PFSK-1 (cell line): ENCODE data around the gene KLK11.

Experiments used
- FOXP2 ChIP-seq: optimal IDR thresholded peaks from 2 replicates; pipeline ENCODE3; 2011; ENCODE audit warnings: borderline replicate concordance, control low read depth, inconsistent platforms; ENCODE audit not compliant: insufficient read depth; ENCODE audit errors: extremely low read length, extremely low read depth
- POLR2AphosphoS5 ChIP-seq: IDR thresholded peaks from 2 replicates; pipeline ENCODE4 v1.6.1; 2012; ENCODE audit warnings: low read depth, mild to moderate bottlenecking, control low read depth, low read length, moderate library complexity
- SIN3A ChIP-seq: IDR thresholded peaks from 2 replicates; pipeline ENCODE4 v1.6.1; 2012; ENCODE audit warnings: mild to moderate bottlenecking, low read length, moderate library complexity, borderline replicate concordance; ENCODE audit not compliant: insufficient read depth
- TAF1 ChIP-seq: IDR thresholded peaks from 2 replicates; pipeline ENCODE4 v1.6.1; 2012; ENCODE audit warnings: low read length, control low read depth, borderline replicate concordance; ENCODE audit not compliant: insufficient read depth
- TF ChIP-seq, protein P1 (sequence below), 2 experiments: IDR thresholded peaks; 2 replicates each; pipeline versions ENCODE4 v1.6.1 to v1.8.0; 2011 to 2012; ENCODE audit warnings: low read depth in 2 of 2, low read length in 2 of 2, control low read depth in 1 of 2, inconsistent platforms in 1 of 2, mild to moderate bottlenecking in 1 of 2, moderate library complexity in 1 of 2; ENCODE audit not compliant: insufficient read depth in 1 of 2

- no peak for TF ChIP-seq TAF1
- TF ChIP-seq POLR2AphosphoS5: no peak
- TF ChIP-seq, protein P1, sequence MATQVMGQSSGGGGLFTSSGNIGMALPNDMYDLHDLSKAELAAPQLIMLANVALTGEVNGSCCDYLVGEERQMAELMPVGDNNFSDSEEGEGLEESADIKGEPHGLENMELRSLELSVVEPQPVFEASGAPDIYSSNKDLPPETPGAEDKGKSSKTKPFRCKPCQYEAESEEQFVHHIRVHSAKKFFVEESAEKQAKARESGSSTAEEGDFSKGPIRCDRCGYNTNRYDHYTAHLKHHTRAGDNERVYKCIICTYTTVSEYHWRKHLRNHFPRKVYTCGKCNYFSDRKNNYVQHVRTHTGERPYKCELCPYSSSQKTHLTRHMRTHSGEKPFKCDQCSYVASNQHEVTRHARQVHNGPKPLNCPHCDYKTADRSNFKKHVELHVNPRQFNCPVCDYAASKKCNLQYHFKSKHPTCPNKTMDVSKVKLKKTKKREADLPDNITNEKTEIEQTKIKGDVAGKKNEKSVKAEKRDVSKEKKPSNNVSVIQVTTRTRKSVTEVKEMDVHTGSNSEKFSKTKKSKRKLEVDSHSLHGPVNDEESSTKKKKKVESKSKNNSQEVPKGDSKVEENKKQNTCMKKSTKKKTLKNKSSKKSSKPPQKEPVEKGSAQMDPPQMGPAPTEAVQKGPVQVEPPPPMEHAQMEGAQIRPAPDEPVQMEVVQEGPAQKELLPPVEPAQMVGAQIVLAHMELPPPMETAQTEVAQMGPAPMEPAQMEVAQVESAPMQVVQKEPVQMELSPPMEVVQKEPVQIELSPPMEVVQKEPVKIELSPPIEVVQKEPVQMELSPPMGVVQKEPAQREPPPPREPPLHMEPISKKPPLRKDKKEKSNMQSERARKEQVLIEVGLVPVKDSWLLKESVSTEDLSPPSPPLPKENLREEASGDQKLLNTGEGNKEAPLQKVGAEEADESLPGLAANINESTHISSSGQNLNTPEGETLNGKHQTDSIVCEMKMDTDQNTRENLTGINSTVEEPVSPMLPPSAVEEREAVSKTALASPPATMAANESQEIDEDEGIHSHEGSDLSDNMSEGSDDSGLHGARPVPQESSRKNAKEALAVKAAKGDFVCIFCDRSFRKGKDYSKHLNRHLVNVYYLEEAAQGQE (IDR thresholded peaks at IDR 0.05; ENCODE audit: insufficient read depth in 1 of 2, low read depth in 2 of 2, low read length in 2 of 2): no peak
- TF ChIP-seq FOXP2: no peak
- TF ChIP-seq SIN3A: no peak
These were observed 40.2 kb upstream of the KLK11 start for GRCh38 chr19:51066393-51067186.
